H9 (cell line): Measurements from ENCODE around the gene TBL3. TPM values are rescaled to one million over a fixed set of nuclear protein-coding genes. Genes with fewer than 3 reads are reported as not detected.

Experiments
- DNase-seq: peaks from one replicate; pipeline ENCODE4 v3.0.0-alpha.2; 2017
- H2AFZ ChIP-seq: one replicate; pipeline ENCODE4 v1.6.1; 2013; ENCODE audit warnings: mild to moderate bottlenecking, low read length, control low read depth, moderate library complexity
- H2AK5ac ChIP-seq: 2 replicates; pipeline ENCODE4 v1.6.1; 2013; ENCODE audit warnings: low read length, control low read depth, mixed read lengths; ENCODE audit not compliant: insufficient read length
- H2BK120ac ChIP-seq: one replicate; pipeline ENCODE4 v1.6.1; 2013; ENCODE audit warnings: low read depth, mild to moderate bottlenecking, low read length, control low read depth, inconsistent platforms; ENCODE audit not compliant: poor library complexity, severe bottlenecking
- H2BK12ac ChIP-seq: 2 replicates; pipeline ENCODE4 v1.6.1; 2013; ENCODE audit warnings: low read length, control low read depth, mixed read lengths, low read depth; ENCODE audit not compliant: insufficient read length
- H2BK15ac ChIP-seq: 2 replicates; pipeline ENCODE4 v1.6.1; 2013; ENCODE audit warnings: low read depth, low read length, control low read depth
- H2BK20ac ChIP-seq: one replicate; pipeline ENCODE4 v1.6.1; 2013; ENCODE audit warnings: low read depth, mild to moderate bottlenecking, low read length, control low read depth, inconsistent platforms; ENCODE audit not compliant: poor library complexity, severe bottlenecking
- H2BK5ac ChIP-seq: 2 replicates; pipeline ENCODE4 v1.6.1; 2013; ENCODE audit warnings: low read length, control low read depth, mixed read lengths; ENCODE audit not compliant: insufficient read length
- H3K14ac ChIP-seq: 2 replicates; pipeline ENCODE4 v1.6.1; 2013; ENCODE audit warnings: low read length, control low read depth; ENCODE audit not compliant: insufficient read depth
- H3K18ac ChIP-seq: 2 replicates; pipeline ENCODE4 v1.6.1; 2013; ENCODE audit warnings: low read depth, mild to moderate bottlenecking, mixed read lengths, low read length, control low read depth; ENCODE audit not compliant: insufficient read length
- H3K23ac ChIP-seq: 2 replicates; pipeline ENCODE4 v1.6.1; 2013; ENCODE audit warnings: low read length, control low read depth, mixed read lengths, low read depth; ENCODE audit not compliant: insufficient read length
- H3K23me2 ChIP-seq: 2 replicates; pipeline ENCODE4 v1.6.1; 2013; ENCODE audit warnings: low read depth, mild to moderate bottlenecking, mixed read lengths, low read length, control low read depth; ENCODE audit not compliant: insufficient read length, poor library complexity, severe bottlenecking
- H3K27ac ChIP-seq: 2 replicates; pipeline ENCODE4 v1.5.1; 2013; ENCODE audit warnings: low read length, control low read depth, mixed read lengths, low read depth; ENCODE audit not compliant: insufficient read length
- H3K27me3 ChIP-seq: 2 replicates; pipeline ENCODE4 v1.6.1; 2013; ENCODE audit warnings: low read length, control low read depth, inconsistent platforms; ENCODE audit not compliant: insufficient read depth
- H3K4ac ChIP-seq: 2 replicates; pipeline ENCODE4 v1.6.1; 2013; ENCODE audit warnings: low read depth, mild to moderate bottlenecking, control low read depth, inconsistent platforms, low read length, moderate library complexity
- H3K4me1 ChIP-seq: 2 replicates; pipeline ENCODE4 v1.6.1; 2013; ENCODE audit warnings: low read length, control low read depth, inconsistent platforms; ENCODE audit not compliant: insufficient read depth
- H3K4me2 ChIP-seq: 2 replicates; pipeline ENCODE4 v1.6.1; 2013; ENCODE audit warnings: low read length, control low read depth, mixed read lengths; ENCODE audit not compliant: insufficient read length, insufficient read depth
- H3K56ac ChIP-seq: 2 replicates; pipeline ENCODE4 v1.6.1; 2013; ENCODE audit warnings: low read depth, mild to moderate bottlenecking, mixed read lengths, low read length, control low read depth; ENCODE audit not compliant: insufficient read length
- H3K79me1 ChIP-seq: 2 replicates; pipeline ENCODE4 v1.6.1; 2013; ENCODE audit warnings: low read depth, mild to moderate bottlenecking, moderate library complexity, low read length, control low read depth, inconsistent platforms; ENCODE audit not compliant: insufficient read depth, poor library complexity, severe bottlenecking
- H3K79me2 ChIP-seq: 2 replicates; pipeline ENCODE4 v1.6.1; 2013; ENCODE audit warnings: low read length, control low read depth, inconsistent platforms; ENCODE audit not compliant: insufficient read depth
- H3K9ac ChIP-seq: 2 replicates; pipeline ENCODE4 v1.6.1; 2013; ENCODE audit warnings: low read length, control low read depth, mixed read lengths; ENCODE audit not compliant: insufficient read length; ENCODE audit errors: extremely low read depth
- H3K9me3 ChIP-seq: one replicate; pipeline ENCODE4 v1.6.1; 2013; ENCODE audit warnings: low read depth, low read length, inconsistent platforms; ENCODE audit not compliant: control insufficient read depth
- H3T11ph ChIP-seq: one replicate; pipeline ENCODE4 v1.6.1; 2013; ENCODE audit warnings: mild to moderate bottlenecking, low read length, control low read depth, inconsistent platforms
- H4K20me1 ChIP-seq: one replicate; pipeline ENCODE4 v1.6.1; 2013; ENCODE audit not compliant: control insufficient read depth, insufficient read length, insufficient read depth
- H4K5ac ChIP-seq: 2 replicates; pipeline ENCODE4 v1.6.1; 2013; ENCODE audit warnings: low read depth, mild to moderate bottlenecking, mixed read lengths, low read length, control low read depth; ENCODE audit not compliant: insufficient read length
- H4K8ac ChIP-seq: replicated peaks from 2 replicates; pipeline ENCODE4 v1.6.1; 2013; ENCODE audit warnings: low read length, control low read depth, mixed read lengths, low read depth; ENCODE audit not compliant: insufficient read length
- H4K91ac ChIP-seq: 2 replicates; pipeline ENCODE4 v1.6.1; 2013; ENCODE audit warnings: low read depth, mild to moderate bottlenecking, moderate library complexity, mixed read lengths, low read length, control low read depth; ENCODE audit not compliant: insufficient read length
- H3K27ac Mint-ChIP-seq, 3 experiments: 2 replicates in 2 of 3; 3 replicates in 1 of 3; pipeline ENCODE4 v1.8.0; 2020 to 2021; ENCODE audit warnings: mixed read lengths in 3 of 3, mild to moderate bottlenecking in 1 of 3, moderate library complexity in 1 of 3
- H3K27me3 Mint-ChIP-seq: 2 replicates; pipeline ENCODE4 v1.8.0; 2021; ENCODE audit warnings: low read depth, mild to moderate bottlenecking, moderate library complexity, mixed read lengths
- H3K36me3 Mint-ChIP-seq, 3 experiments: 2 replicates in 2 of 3; 3 replicates in 1 of 3; pipeline ENCODE4 v1.8.0; 2020 to 2021; ENCODE audit warnings: low read depth in 3 of 3, mixed read lengths in 3 of 3; ENCODE audit not compliant: insufficient read depth in 1 of 3
- H3K4me1 Mint-ChIP-seq, 2 experiments: 2 replicates each; pipeline ENCODE4 v1.8.0; 2020; ENCODE audit warnings: mixed read lengths in 2 of 2
- H3K4me3 Mint-ChIP-seq, 2 experiments: 2 replicates in 1 of 2; 3 replicates in 1 of 2; pipeline ENCODE4 v1.8.0; 2020 to 2021; ENCODE audit warnings: mild to moderate bottlenecking in 2 of 2, mixed read lengths in 2 of 2, moderate library complexity in 1 of 2
- H3K9me3 Mint-ChIP-seq, 2 experiments: 2 replicates in 1 of 2; 3 replicates in 1 of 2; pipeline ENCODE4 v1.8.0; 2020; ENCODE audit warnings: mild to moderate bottlenecking in 2 of 2, mixed read lengths in 2 of 2, moderate library complexity in 1 of 2
- CTCF ChIP-seq: fragments of 200-600 bp; sonication (generic); conservative IDR thresholded peaks from 3 replicates; pipeline ENCODE4 v1.8.0; 2021; ENCODE audit warnings: antibody characterized with exemption, mild to moderate bottlenecking
- WGBS: extraction: QIAGEN DNeasy Blood & Tissue Kit; methylation state at CpG from one replicate; pipeline ENCODE4 v1.1.7; 2013; ENCODE audit warnings: missing lambda C conversion rate, low lambda C conversion rate, mixed read lengths; ENCODE audit not compliant: insufficient read length; ENCODE audit errors: extremely low coverage; 5-methylcytosine and 5-hydroxymethylcytosine counted together
- total RNA-seq: library from RNA; stranded (reverse); gene quantifications from 2 replicates; pipeline ENCODE4 v1.2.1, GENCODE V29; 2021

The TBL3 gene
- total RNA-seq, 1 experiment from 2014 or later = 54.0 TPM

DNA sequence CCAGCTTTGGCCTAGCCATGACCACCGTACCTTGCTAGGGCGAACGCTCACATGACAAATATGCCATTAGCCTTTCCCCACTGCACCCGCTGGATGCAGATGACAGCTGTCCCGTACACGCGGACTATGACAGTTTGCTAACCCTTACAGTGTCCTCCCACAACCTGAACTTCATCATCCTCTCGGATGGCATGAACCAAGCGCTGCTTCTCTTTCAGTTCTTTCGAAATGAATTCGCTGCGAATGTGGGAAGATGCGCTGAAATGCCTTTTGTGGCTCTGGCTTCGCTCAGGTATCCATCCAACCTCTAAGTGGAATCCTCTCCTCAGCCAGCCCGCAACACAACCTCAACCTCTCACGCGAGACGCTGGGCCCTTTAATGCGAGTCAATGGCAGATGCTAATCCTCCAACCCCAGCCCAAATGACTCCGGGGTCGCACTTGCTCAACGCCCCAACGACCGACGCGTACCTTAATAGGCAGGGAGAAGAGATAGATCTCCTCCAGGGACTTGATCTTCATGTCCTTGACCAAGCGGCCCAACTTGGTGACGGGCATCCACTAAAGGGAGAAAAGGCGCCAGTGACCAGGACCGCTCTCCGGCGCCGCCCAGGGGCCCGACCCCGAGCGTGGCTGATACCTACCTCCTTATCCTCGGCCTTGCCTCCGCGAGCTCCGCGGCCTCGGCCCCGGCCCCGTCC lies 7.9 kb upstream of the TBL3 start:
- Histone ChIP-seq H3K56ac (peak overlapping the region; percentile 84), H3K79me2 (peaks cover 18% of the 10 kb centered on the region), H2BK12ac (no peak overlapping the region), H3K4me1 (no peaks in the 10 kb centered on the region), H2BK20ac (no peak overlapping the region), H3K4ac (no peak overlapping the region), H3K23me2 (peaks cover 22% of the 10 kb centered on the region), H4K8ac (peak overlapping the region; percentile 17), H2AFZ (no peak overlapping the region), H3K9me3 (no peaks in the 10 kb centered on the region), H4K20me1 (no peaks in the 10 kb centered on the region), H3K4me2 (peak overlapping the region; percentile 100), H2AK5ac (no peak overlapping the region), H3K9ac (peak overlapping the region; percentile 100), H2BK15ac (no peak overlapping the region), H3T11ph (no peak overlapping the region), H3K18ac (peak overlapping the region; percentile 41), H3K79me1 (no peaks in the 10 kb centered on the region), H3K27ac (peak overlapping the region; percentile 59), H2BK120ac (no peak overlapping the region), H2BK5ac (no peak overlapping the region), H3K23ac (peak overlapping the region; percentile 42), H4K91ac (no peak overlapping the region), H3K27me3 (no peaks in the 10 kb centered on the region), H3K14ac (peak overlapping the region; percentile 95), H4K5ac (no peak overlapping the region)
- peaks cover 0 to 3% of the 10 kb centered on the region in 2 experiments; a peak in 2 of 5 replicates for H3K9me3 Mint-ChIP-seq
- peak overlapping the region; percentile 72 to 97 (median 94) for H3K27ac Mint-ChIP-seq
- peaks cover 8% of the 10 kb centered on the region for H3K27me3 Mint-ChIP-seq
- peaks cover 29 to 47% of the 10 kb centered on the region in 2 experiments for H3K4me1 Mint-ChIP-seq
- DNase-seq = no peak
- peak overlapping the region; percentile 95 to 97 for H3K4me3 Mint-ChIP-seq
- no CpG with 5 or more reads among the region's 44 CpGs for WGBS
- H3K36me3 Mint-ChIP-seq = peaks cover 27 to 39% (median 33%) of the 10 kb centered on the region in 3 experiments
- TF ChIP-seq CTCF = no peak
